HG03558 (cell line): ENCODE data around the gene MCRS1.

Experiments
- ATAC-seq: cut with Tn5 transposase; IDR thresholded peaks from one replicate; pipeline ENCODE4 v1.9.1; 2021; ENCODE audit warnings: moderate number of reproducible peaks; ENCODE audit not compliant: unreplicated experiment; ENCODE audit errors: extremely low read depth

MCRS1 gene

DNA sequence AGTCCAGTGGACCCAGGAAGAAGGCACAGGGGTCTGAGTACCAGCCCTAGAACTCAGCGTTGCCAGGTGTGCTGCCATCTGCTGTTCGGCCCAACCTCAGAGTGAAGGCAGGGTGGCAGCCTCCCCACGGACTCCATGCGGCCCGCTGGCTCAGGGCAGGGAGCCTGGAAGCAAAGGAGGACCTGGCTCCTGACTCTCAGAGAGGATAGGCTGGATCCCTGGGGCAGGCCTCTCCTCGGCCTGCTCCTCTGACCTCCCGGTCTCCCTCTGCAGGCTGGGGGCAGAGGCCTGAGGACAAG lies 10.1 kb downstream of the MCRS1 start:
- ATAC-seq, result no peak

GRCh38 chr12:49557187-49557916 lies 10.6 kb downstream of the MCRS1 start:
- no peak for ATAC-seq

DNA sequence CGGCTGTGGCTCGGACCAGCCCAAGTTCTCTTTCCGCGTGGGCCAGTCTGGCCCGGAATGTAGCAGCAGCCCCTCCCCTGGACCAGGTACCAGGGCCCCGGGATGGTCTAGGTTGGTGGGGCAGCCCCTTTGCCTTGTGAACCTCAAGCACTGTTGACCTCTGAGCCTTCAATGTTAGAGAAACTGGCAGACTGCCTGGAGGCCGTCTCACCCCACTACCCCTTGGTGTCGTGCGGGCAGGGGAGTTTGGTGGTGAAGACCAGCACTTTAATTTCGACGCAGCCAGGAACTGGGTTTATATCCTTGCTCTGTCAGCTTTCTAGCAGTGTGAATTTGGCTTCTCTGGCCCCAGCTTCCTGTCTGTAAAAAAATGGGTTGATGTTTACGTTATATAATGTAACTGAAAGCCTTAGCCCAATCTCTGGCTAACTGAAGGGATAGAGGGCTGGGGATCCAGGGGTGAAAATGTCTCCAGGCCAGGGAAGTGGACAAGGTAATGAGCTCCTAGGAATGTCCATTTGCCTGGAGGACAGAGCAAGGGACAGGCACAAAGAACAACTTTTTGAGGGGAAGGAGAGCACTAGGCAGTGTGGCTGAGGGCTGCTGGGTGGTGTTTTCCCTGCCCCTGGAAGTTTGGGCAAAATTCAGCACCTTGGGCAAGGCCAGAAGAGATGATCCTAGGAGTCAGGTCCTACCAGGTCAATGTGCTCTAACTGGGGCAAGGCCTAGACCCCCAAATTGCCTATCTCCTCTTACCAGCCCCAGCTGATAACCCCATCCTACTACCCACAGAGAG lies 11.4 kb downstream of the MCRS1 start:
- ATAC-seq, result no peak

- ATAC-seq, result no peak
These were observed 12.1 kb downstream of the MCRS1 start for GRCh38 chr12:49555631-49556390.

DNA sequence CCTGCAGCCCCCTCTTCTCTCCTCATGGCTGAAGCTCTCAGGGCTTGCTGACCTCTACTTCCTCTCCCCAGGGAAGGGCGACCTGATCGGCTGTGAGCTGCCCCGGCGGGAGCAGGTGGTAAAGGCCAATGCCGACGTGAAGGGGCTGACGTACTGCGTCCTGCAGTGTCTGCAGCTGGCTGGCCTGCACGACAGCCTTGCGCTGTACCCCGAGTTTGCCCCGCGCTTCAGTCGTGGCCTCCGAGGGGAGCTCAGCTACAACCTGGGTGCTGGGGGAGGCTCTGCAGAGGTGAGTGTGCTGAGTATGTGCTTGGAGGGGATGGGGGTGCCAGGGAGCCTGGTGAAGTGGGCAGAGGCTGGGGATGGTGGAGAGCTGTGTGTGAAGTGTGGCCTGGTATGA lies 13.7 kb downstream of the MCRS1 start:
- no peak for ATAC-seq

- ATAC-seq, result no peak
These were observed 14.3 kb downstream of the MCRS1 start for GRCh38 chr12:49553512-49554088.

- no peak for ATAC-seq
These were observed 15.0 kb downstream of the MCRS1 start for GRCh38 chr12:49552899-49553298.

GRCh38 chr12:49552425-49552824 lies 15.5 kb downstream of the MCRS1 start:
- ATAC-seq, result no peak

GRCh38 chr12:49552014-49552413 lies 15.9 kb downstream of the MCRS1 start:
- ATAC-seq, result no peak

GRCh38 chr12:49550693-49551252 lies 17.2 kb downstream of the MCRS1 start:
- no peak for ATAC-seq

GRCh38 chr12:49549735-49550692 lies 17.9 kb downstream of the MCRS1 start:
- ATAC-seq, result no peak

DNA sequence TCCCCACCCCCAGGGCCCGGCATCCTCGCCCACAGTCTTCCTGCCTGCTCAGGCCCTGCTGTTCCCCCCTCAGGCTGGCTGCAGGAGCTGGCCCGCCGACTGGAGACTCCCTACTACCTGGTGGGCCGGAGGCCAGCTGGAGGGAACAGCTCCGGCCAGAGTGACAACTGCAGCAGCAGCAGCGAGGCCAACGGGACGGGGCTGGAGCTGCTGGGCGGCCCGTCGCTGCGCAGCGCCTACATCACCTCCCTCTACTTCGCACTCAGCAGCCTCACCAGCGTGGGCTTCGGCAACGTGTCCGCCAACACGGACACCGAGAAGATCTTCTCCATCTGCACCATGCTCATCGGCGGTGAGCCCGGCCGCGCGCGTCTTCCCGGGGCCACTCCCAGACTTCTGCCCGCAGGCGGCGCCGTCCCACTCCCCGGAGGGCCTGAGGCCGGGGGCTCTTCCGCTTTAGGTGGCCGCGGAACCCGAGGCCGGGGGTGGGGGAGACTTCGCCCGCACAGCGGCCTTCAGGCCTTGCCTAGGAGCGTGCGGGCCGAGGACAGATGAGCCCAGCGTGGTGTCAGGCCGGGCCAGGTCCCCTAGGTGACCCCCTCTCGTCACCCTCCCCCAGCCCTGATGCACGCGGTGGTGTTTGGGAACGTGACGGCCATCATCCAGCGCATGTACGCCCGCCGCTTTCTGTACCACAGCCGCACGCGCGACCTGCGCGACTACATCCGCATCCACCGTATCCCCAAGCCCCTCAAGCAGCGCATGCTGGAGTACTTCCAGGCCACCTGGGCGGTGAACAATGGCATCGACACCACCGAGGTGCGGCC lies 18.9 kb downstream of the MCRS1 start:
- ATAC-seq, result no peak

GRCh38 chr12:49548481-49548821 lies 19.5 kb downstream of the MCRS1 start:
- no peak for ATAC-seq

- no peak for ATAC-seq
These were observed 20.8 kb downstream of the MCRS1 start for GRCh38 chr12:49547090-49547690.

DNA sequence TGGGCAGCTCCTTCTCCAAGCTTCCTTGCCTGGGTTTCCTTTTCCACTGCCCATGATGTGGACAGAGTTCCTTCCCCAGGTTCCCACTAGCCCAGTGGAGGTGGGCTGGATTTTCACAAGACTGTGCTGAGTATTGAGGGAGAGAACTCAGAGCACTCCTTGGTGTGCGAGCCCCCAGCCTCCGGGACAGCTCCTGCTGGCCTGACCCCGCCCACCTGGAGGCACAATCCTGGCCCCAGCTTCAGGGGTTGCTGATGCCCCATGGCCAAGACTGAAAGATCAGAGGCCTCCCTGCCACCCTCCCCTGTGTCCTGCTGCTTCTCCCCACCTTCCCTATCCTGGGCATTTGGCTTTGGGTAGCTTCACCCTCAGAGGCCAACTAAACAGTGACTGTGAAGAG lies 21.5 kb downstream of the MCRS1 start:
- ATAC-seq, result no peak

DNA sequence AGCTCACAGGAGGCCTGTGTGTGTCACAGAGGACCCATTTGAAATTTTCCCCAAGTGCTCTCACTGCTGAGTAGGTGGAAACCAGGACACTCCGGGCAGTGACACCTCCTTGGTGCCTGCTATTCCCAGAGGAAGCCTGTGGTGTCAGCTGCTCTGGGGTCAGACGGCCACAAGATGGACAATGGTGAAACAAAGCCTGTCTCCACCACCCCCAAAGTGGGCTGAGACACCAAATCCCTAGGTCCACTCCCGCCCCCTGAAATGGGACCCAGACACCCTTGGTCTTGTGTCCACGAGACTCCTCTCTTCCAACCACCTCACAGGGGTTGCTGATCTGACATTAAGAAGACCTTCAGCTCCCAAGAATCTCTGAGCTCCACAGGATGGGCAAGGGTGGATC lies 22.1 kb downstream of the MCRS1 start:
- no peak for ATAC-seq

DNA sequence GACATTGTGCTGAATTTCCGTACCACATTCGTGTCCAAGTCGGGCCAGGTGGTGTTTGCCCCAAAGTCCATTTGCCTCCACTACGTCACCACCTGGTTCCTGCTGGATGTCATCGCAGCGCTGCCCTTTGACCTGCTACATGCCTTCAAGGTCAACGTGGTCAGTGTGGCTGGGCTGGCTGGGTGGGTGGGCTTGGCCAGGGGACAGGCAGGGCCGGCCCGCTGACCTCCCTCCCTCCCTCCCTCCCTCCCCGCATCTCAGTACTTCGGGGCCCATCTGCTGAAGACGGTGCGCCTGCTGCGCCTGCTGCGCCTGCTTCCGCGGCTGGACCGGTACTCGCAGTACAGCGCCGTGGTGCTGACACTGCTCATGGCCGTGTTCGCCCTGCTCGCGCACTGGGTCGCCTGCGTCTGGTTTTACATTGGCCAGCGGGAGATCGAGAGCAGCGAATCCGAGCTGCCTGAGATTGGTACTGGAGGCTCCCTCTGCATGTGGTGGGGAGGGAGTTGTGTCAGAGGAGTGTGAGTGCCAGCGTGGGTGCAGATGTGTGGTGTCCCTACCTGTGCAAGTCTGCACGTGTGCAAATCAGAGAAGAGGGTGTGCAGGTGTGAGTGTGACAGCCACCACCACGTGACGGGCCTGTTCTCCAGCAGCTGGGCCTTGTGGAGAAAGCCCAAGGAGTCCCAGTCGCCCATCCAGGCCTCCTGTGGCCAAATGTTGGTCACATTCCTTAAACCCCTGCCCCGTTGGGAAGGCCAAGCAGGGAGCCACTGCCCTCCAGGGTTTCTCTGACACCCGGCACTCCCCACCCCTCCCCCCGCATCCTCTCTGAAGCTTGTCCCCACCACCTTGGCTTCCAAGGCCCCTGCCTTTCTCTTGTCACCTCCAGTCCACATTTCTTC lies 23.8 kb downstream of the MCRS1 start:
- no peak for ATAC-seq
